IMR-90 (cell line): ENCODE data around the gene LRRC7. TPM values are rescaled to one million over a fixed set of nuclear protein-coding genes. Genes with fewer than 3 reads are reported as not detected.
A peak's percentile ranks its signal among the peaks of the same experiment; 100 is the strongest.

ENCODE experiments used
- ATAC-seq: fragments of 200-7000 bp; cut with Tn5 transposase; 2 replicates; pipeline ENCODE4 v1.9.1; 2020; ENCODE audit warnings: low read depth, mild to moderate bottlenecking, moderate library complexity
- BruUV-seq: library from RNA; stranded (reverse); fragments of 400-500 nt; replicated peaks from 2 replicates; lab custom pipeline; 2021; lab: Mats Ljungman, UMichigan
- CTCF ChIA-PET: fragments of 300-600 bp; formaldehyde crosslinking; extraction: SDS; loops from one replicate; lab custom pipeline; 2021; ENCODE audit warnings: antibody characterized with exemption; lab: Yijun Ruan, JAX
- POLR2A ChIA-PET: fragments of 300-600 bp; sonication (Branson Sonifier 250); formaldehyde crosslinking; loops from one replicate; lab custom pipeline; 2022; ENCODE audit warnings: antibody characterized with exemption; ENCODE audit not compliant: unreplicated experiment; lab: Charles Lee
- DNase-seq: peaks from one replicate; pipeline ENCODE4 v3.0.0; 2013
- H2AFZ ChIP-seq: replicated peaks from 2 replicates; pipeline ENCODE3; 2013; ENCODE audit warnings: low read length, mild to moderate bottlenecking; ENCODE audit not compliant: poor library complexity
- H2AK5ac ChIP-seq: 2 replicates; pipeline ENCODE4 v1.6.1; 2013; ENCODE audit warnings: low read depth, low read length, inconsistent platforms
- H2AK9ac ChIP-seq: replicated peaks from 2 replicates; pipeline ENCODE3; 2013; ENCODE audit warnings: mild to moderate bottlenecking, low read depth, low read length, moderate library complexity; ENCODE audit not compliant: poor library complexity
- H2BK120ac ChIP-seq: 2 replicates; pipeline ENCODE4 v1.6.1; 2013; ENCODE audit warnings: low read depth, low read length, inconsistent platforms
- H2BK15ac ChIP-seq: 3 replicates; pipeline ENCODE4 v1.6.1; 2013; ENCODE audit warnings: low read depth, low read length, inconsistent platforms
- H2BK20ac ChIP-seq: 2 replicates; pipeline ENCODE4 v1.6.1; 2013; ENCODE audit warnings: low read depth, mild to moderate bottlenecking, inconsistent platforms, low read length, moderate library complexity
- H2BK5ac ChIP-seq: 2 replicates; pipeline ENCODE4 v1.6.1; 2013; ENCODE audit warnings: mild to moderate bottlenecking, low read depth, low read length, inconsistent platforms; ENCODE audit not compliant: poor library complexity, severe bottlenecking
- H3K14ac ChIP-seq: replicated peaks from 2 replicates; pipeline ENCODE4 v1.6.1; 2013; ENCODE audit warnings: low read depth, low read length, inconsistent platforms
- H3K18ac ChIP-seq: 2 replicates; pipeline ENCODE4 v1.6.1; 2013; ENCODE audit warnings: low read depth, low read length, control low read depth
- H3K23ac ChIP-seq: 2 replicates; pipeline ENCODE4 v1.6.1; 2013; ENCODE audit warnings: low read depth, low read length, inconsistent platforms
- H3K27ac ChIP-seq: 2 replicates; pipeline ENCODE4 v1.5.1; 2013; ENCODE audit warnings: mild to moderate bottlenecking, control low read depth, low read length; ENCODE audit not compliant: insufficient read depth
- H3K27me3 ChIP-seq: 2 replicates; pipeline ENCODE4 v1.6.1; 2013; ENCODE audit warnings: low read length; ENCODE audit not compliant: control insufficient read depth, insufficient read depth
- H3K36me3 ChIP-seq: 2 replicates; pipeline ENCODE4 v1.6.1; 2013; ENCODE audit warnings: low read length, mixed read lengths; ENCODE audit not compliant: control insufficient read depth, insufficient read depth
- H3K4ac ChIP-seq: 2 replicates; pipeline ENCODE4 v1.6.1; 2013; ENCODE audit warnings: low read depth, low read length, inconsistent platforms
- H3K4me1 ChIP-seq: 2 replicates; pipeline ENCODE4 v1.6.1; 2013; ENCODE audit warnings: low read length, mixed read lengths; ENCODE audit not compliant: control insufficient read depth, insufficient read depth
- H3K4me2 ChIP-seq: 2 replicates; pipeline ENCODE4 v1.6.1; 2013; ENCODE audit warnings: low read depth, mild to moderate bottlenecking, control low read depth, low read length, moderate library complexity
- H3K4me3 ChIP-seq: 2 replicates; pipeline ENCODE4 v1.5.1; 2013; ENCODE audit warnings: low read depth, mild to moderate bottlenecking, control low read depth, low read length, moderate library complexity; ENCODE audit not compliant: insufficient read depth
- H3K56ac ChIP-seq: 2 replicates; pipeline ENCODE4 v1.6.1; 2013; ENCODE audit warnings: low read length, inconsistent platforms; ENCODE audit not compliant: insufficient read depth; ENCODE audit errors: extremely low read depth
- H3K79me1 ChIP-seq, 2 experiments: 2 replicates each; pipeline ENCODE4 v1.6.1; 2013; ENCODE audit warnings: low read length in 2 of 2, inconsistent platforms in 1 of 2, low read depth in 1 of 2
- H3K9ac ChIP-seq: 2 replicates; pipeline ENCODE4 v1.6.1; 2013; ENCODE audit warnings: low read depth, low read length, control low read depth
- H3K9me1 ChIP-seq: 2 replicates; pipeline ENCODE4 v1.6.1; 2013; ENCODE audit warnings: low read length, inconsistent platforms; ENCODE audit not compliant: insufficient read depth
- H3K9me3 ChIP-seq: 2 replicates; pipeline ENCODE4 v1.6.1; 2013; ENCODE audit warnings: low read length; ENCODE audit not compliant: control insufficient read depth, insufficient read depth
- H4K20me1 ChIP-seq: 2 replicates; pipeline ENCODE4 v1.6.1; 2013; ENCODE audit warnings: low read length, inconsistent platforms; ENCODE audit not compliant: insufficient read depth
- H4K5ac ChIP-seq: 2 replicates; pipeline ENCODE4 v1.6.1; 2013; ENCODE audit warnings: mild to moderate bottlenecking, low read depth, low read length, control low read depth
- H4K8ac ChIP-seq, 2 experiments: 2 replicates each; pipeline ENCODE4 v1.6.1; 2013; ENCODE audit warnings: low read depth in 2 of 2, low read length in 2 of 2, control low read depth in 1 of 2, inconsistent platforms in 1 of 2
- H4K91ac ChIP-seq: 2 replicates; pipeline ENCODE4 v1.6.1; 2013; ENCODE audit warnings: low read depth, low read length, inconsistent platforms; ENCODE audit not compliant: insufficient read depth
- BHLHE40 ChIP-seq: fragments of 150-350 bp; IDR thresholded peaks from 2 replicates; pipeline ENCODE4 v1.6.1; 2016; ENCODE audit warnings: mild to moderate bottlenecking, low read depth, low read length
- CHD1 ChIP-seq: IDR thresholded peaks from 2 replicates; pipeline ENCODE4 v1.6.1; 2012; ENCODE audit warnings: low read depth, low read length, improper control_type of control experiment
- FOS ChIP-seq: fragments of 150-350 bp; IDR thresholded peaks from 2 replicates; pipeline ENCODE4 v1.6.1; 2016; ENCODE audit warnings: low read depth, low read length
- MAFK ChIP-seq: IDR thresholded peaks from 2 replicates; pipeline ENCODE4 v1.6.1; 2012; ENCODE audit warnings: low read depth, low read length, improper control_type of control experiment
- MAZ ChIP-seq: IDR thresholded peaks from 2 replicates; pipeline ENCODE4 v1.6.1; 2012; ENCODE audit warnings: low read depth, mild to moderate bottlenecking, low read length, improper control_type of control experiment, moderate library complexity, borderline replicate concordance
- NFE2L2 ChIP-seq: fragments of 150-350 bp; IDR thresholded peaks from 2 replicates; pipeline ENCODE4 v1.6.1; 2016; ENCODE audit warnings: low read depth, mild to moderate bottlenecking, low read length
- RCOR1 ChIP-seq: IDR thresholded peaks from 2 replicates; pipeline ENCODE4 v1.6.1; 2012; ENCODE audit warnings: mild to moderate bottlenecking, low read length, improper control_type of control experiment; ENCODE audit not compliant: insufficient replicate concordance
- WGBS, 2 experiments: methylation state at CpG; one replicate each; pipeline versions ENCODE4 v1.1.5 to v1.1.7; 2013; ENCODE audit warnings: missing lambda C conversion rate in 2 of 2; ENCODE audit not compliant: insufficient read length in 1 of 2; ENCODE audit errors: extremely low coverage in 2 of 2; 5-methylcytosine and 5-hydroxymethylcytosine counted together
- dilution Hi-C: fragments of 300-500 bp; cut with HindIII; formaldehyde crosslinking; loops from one replicate; pipeline ENCODE4 v1.14.3; 2018; ENCODE audit warnings: low sequenced_read_pairs; ENCODE audit not compliant: unreplicated experiment
- in situ Hi-C: fragments of 300-500 bp; cut with MboI; formaldehyde crosslinking; loops from 3 replicates; pipeline ENCODE4 v1.14.3; 2019; ENCODE audit warnings: low sequenced_read_pairs, inconsistent platforms, mixed read lengths
- intact Hi-C: fragments of 100-400 bp; cut with micrococcal nuclease; formaldehyde crosslinking; loops from 2 replicates; pipeline ENCODE4 v1.10.0; 2022
- polyA plus RNA-seq, 3 experiments: library from polyadenylated mRNA; depleted of rRNA; stranded (reverse); fragments of >200 nt; gene quantifications; 2 replicates each; pipeline ENCODE4 v1.2.3, GENCODE V29; 2012; ENCODE audit warnings: low replicate concordance in 1 of 3
- total RNA-seq: library from RNA; depleted of rRNA; stranded (reverse); fragments of >200 nt; gene quantifications from 2 replicates; pipeline ENCODE4 v1.2.3, GENCODE V29; 2012

Gene LRRC7
- total and polyA plus RNA-seq, 2 of the 4 experiments (the other 2 are of a cell fraction): under 0.01 to 0.02 TPM

GRCh38 chr1:69568421-69569174 lies 876 bp downstream of the LRRC7 start:
- Histone ChIP-seq H2BK20ac (no peak overlapping the region), H3K9me1 (no peaks in the 10 kb centered on the region), H3K36me3 (no peaks in the 10 kb centered on the region), H3K18ac (no peak overlapping the region), H3K9ac (no peak overlapping the region), H3K9me3 (no peaks in the 10 kb centered on the region), H4K5ac (no peak overlapping the region), H2AK5ac (no peak overlapping the region), H3K79me1 (no peaks in the 10 kb centered on the region), H3K4me1 (peaks cover 3% of the 10 kb centered on the region; the same call in 1 of the 2 replicates), H2BK5ac (no peak overlapping the region), H2BK120ac (no peak overlapping the region), H3K4me2 (peak overlapping the region; percentile 59; the same call in 1 of the 2 replicates), H3K27ac (no peak overlapping the region), H2BK15ac (no peak overlapping the region), H3K4ac (no peak overlapping the region), H2AK9ac (no peak overlapping the region), H4K91ac (no peak overlapping the region), H4K8ac (no peak overlapping the region), H3K4me3 (no peak overlapping the region), H3K27me3 (peaks cover 36% of the 10 kb centered on the region), H3K56ac (no peak overlapping the region), H3K23ac (peak overlapping the region; percentile 42; the same call in 1 of the 2 replicates), H4K20me1 (no peaks in the 10 kb centered on the region), H3K14ac (no peak overlapping the region), H2AFZ (peak overlapping the region; percentile 75)
- dilution Hi-C loops: no loop called here
- no peak for TF ChIP-seq RCOR1
- no peak for TF ChIP-seq NFE2L2
- TF ChIP-seq CHD1: no peak
- TF ChIP-seq MAZ: no peak
- no peak for TF ChIP-seq MAFK
- no peak for TF ChIP-seq FOS
- no peak for TF ChIP-seq BHLHE40
- ChIA-PET POLR2A (no interaction called here), CTCF (no interaction called here)
- intact Hi-C loops: no loop called here
- no peak for DNase-seq
- WGBS, 2 experiments: 1 to 100% methylated on average over 1 to 10 of the region's 47 CpGs
- in situ Hi-C loops: no loop called here
- ATAC-seq: no peak
- BruUV-seq: no TSS peak
